IMR-90 (cell line): Measurements from ENCODE around the gene PLXND1. TPM values are rescaled to one million over a fixed set of nuclear protein-coding genes. Genes with fewer than 3 reads are reported as not detected.

Experiments used
- ATAC-seq: fragments of 200-7000 bp; cut with Tn5 transposase; 2 replicates; pipeline ENCODE4 v1.9.1; 2020; ENCODE audit warnings: low read depth, mild to moderate bottlenecking, moderate library complexity
- BruUV-seq: library from RNA; stranded (reverse); fragments of 400-500 nt; replicated peaks from 2 replicates; lab custom pipeline; 2021; lab: Mats Ljungman, UMichigan
- CTCF ChIA-PET: fragments of 300-600 bp; formaldehyde crosslinking; extraction: SDS; loops from one replicate; lab custom pipeline; 2021; ENCODE audit warnings: antibody characterized with exemption; lab: Yijun Ruan, JAX
- POLR2A ChIA-PET: fragments of 300-600 bp; sonication (Branson Sonifier 250); formaldehyde crosslinking; loops from one replicate; lab custom pipeline; 2022; ENCODE audit warnings: antibody characterized with exemption; ENCODE audit not compliant: unreplicated experiment; lab: Charles Lee
- DNase-seq: peaks from one replicate; pipeline ENCODE4 v3.0.0; 2013
- H2AFZ ChIP-seq: replicated peaks from 2 replicates; pipeline ENCODE3; 2013; ENCODE audit warnings: low read length, mild to moderate bottlenecking; ENCODE audit not compliant: poor library complexity
- H2AK5ac ChIP-seq: 2 replicates; pipeline ENCODE4 v1.6.1; 2013; ENCODE audit warnings: low read depth, low read length, inconsistent platforms
- H2AK9ac ChIP-seq: replicated peaks from 2 replicates; pipeline ENCODE3; 2013; ENCODE audit warnings: mild to moderate bottlenecking, low read depth, low read length, moderate library complexity; ENCODE audit not compliant: poor library complexity
- H2BK120ac ChIP-seq: 2 replicates; pipeline ENCODE4 v1.6.1; 2013; ENCODE audit warnings: low read depth, low read length, inconsistent platforms
- H2BK15ac ChIP-seq: 3 replicates; pipeline ENCODE4 v1.6.1; 2013; ENCODE audit warnings: low read depth, low read length, inconsistent platforms
- H2BK20ac ChIP-seq: 2 replicates; pipeline ENCODE4 v1.6.1; 2013; ENCODE audit warnings: low read depth, mild to moderate bottlenecking, inconsistent platforms, low read length, moderate library complexity
- H2BK5ac ChIP-seq: 2 replicates; pipeline ENCODE4 v1.6.1; 2013; ENCODE audit warnings: mild to moderate bottlenecking, low read depth, low read length, inconsistent platforms; ENCODE audit not compliant: poor library complexity, severe bottlenecking
- H3K14ac ChIP-seq: replicated peaks from 2 replicates; pipeline ENCODE4 v1.6.1; 2013; ENCODE audit warnings: low read depth, low read length, inconsistent platforms
- H3K18ac ChIP-seq: 2 replicates; pipeline ENCODE4 v1.6.1; 2013; ENCODE audit warnings: low read depth, low read length, control low read depth
- H3K23ac ChIP-seq: 2 replicates; pipeline ENCODE4 v1.6.1; 2013; ENCODE audit warnings: low read depth, low read length, inconsistent platforms
- H3K27ac ChIP-seq: 2 replicates; pipeline ENCODE4 v1.5.1; 2013; ENCODE audit warnings: mild to moderate bottlenecking, control low read depth, low read length; ENCODE audit not compliant: insufficient read depth
- H3K27me3 ChIP-seq: 2 replicates; pipeline ENCODE4 v1.6.1; 2013; ENCODE audit warnings: low read length; ENCODE audit not compliant: control insufficient read depth, insufficient read depth
- H3K36me3 ChIP-seq: 2 replicates; pipeline ENCODE4 v1.6.1; 2013; ENCODE audit warnings: low read length, mixed read lengths; ENCODE audit not compliant: control insufficient read depth, insufficient read depth
- H3K4ac ChIP-seq: 2 replicates; pipeline ENCODE4 v1.6.1; 2013; ENCODE audit warnings: low read depth, low read length, inconsistent platforms
- H3K4me1 ChIP-seq: 2 replicates; pipeline ENCODE4 v1.6.1; 2013; ENCODE audit warnings: low read length, mixed read lengths; ENCODE audit not compliant: control insufficient read depth, insufficient read depth
- H3K4me2 ChIP-seq: 2 replicates; pipeline ENCODE4 v1.6.1; 2013; ENCODE audit warnings: low read depth, mild to moderate bottlenecking, control low read depth, low read length, moderate library complexity
- H3K4me3 ChIP-seq: 2 replicates; pipeline ENCODE4 v1.5.1; 2013; ENCODE audit warnings: low read depth, mild to moderate bottlenecking, control low read depth, low read length, moderate library complexity; ENCODE audit not compliant: insufficient read depth
- H3K56ac ChIP-seq: 2 replicates; pipeline ENCODE4 v1.6.1; 2013; ENCODE audit warnings: low read length, inconsistent platforms; ENCODE audit not compliant: insufficient read depth; ENCODE audit errors: extremely low read depth
- H3K79me1 ChIP-seq, 2 experiments: 2 replicates each; pipeline ENCODE4 v1.6.1; 2013; ENCODE audit warnings: low read length in 2 of 2, inconsistent platforms in 1 of 2, low read depth in 1 of 2
- H3K9ac ChIP-seq: 2 replicates; pipeline ENCODE4 v1.6.1; 2013; ENCODE audit warnings: low read depth, low read length, control low read depth
- H3K9me1 ChIP-seq: 2 replicates; pipeline ENCODE4 v1.6.1; 2013; ENCODE audit warnings: low read length, inconsistent platforms; ENCODE audit not compliant: insufficient read depth
- H3K9me3 ChIP-seq: 2 replicates; pipeline ENCODE4 v1.6.1; 2013; ENCODE audit warnings: low read length; ENCODE audit not compliant: control insufficient read depth, insufficient read depth
- H4K20me1 ChIP-seq: 2 replicates; pipeline ENCODE4 v1.6.1; 2013; ENCODE audit warnings: low read length, inconsistent platforms; ENCODE audit not compliant: insufficient read depth
- H4K5ac ChIP-seq: 2 replicates; pipeline ENCODE4 v1.6.1; 2013; ENCODE audit warnings: mild to moderate bottlenecking, low read depth, low read length, control low read depth
- H4K8ac ChIP-seq, 2 experiments: 2 replicates each; pipeline ENCODE4 v1.6.1; 2013; ENCODE audit warnings: low read depth in 2 of 2, low read length in 2 of 2, control low read depth in 1 of 2, inconsistent platforms in 1 of 2
- H4K91ac ChIP-seq: 2 replicates; pipeline ENCODE4 v1.6.1; 2013; ENCODE audit warnings: low read depth, low read length, inconsistent platforms; ENCODE audit not compliant: insufficient read depth
- CEBPB ChIP-seq: IDR thresholded peaks from 2 replicates; pipeline ENCODE4 v1.6.1; 2012; ENCODE audit warnings: low read depth, low read length, improper control_type of control experiment
- CHD1 ChIP-seq: IDR thresholded peaks from 2 replicates; pipeline ENCODE4 v1.6.1; 2012; ENCODE audit warnings: low read depth, low read length, improper control_type of control experiment
- CTCF ChIP-seq: conservative IDR thresholded peaks from 2 replicates; pipeline ENCODE4 v1.5.1; 2012; ENCODE audit warnings: mild to moderate bottlenecking, low read depth, low read length, improper control_type of control experiment
- ELK1 ChIP-seq: fragments of 150-350 bp; IDR thresholded peaks from 2 replicates; pipeline ENCODE4 v1.6.1; 2016; ENCODE audit warnings: low read depth, mild to moderate bottlenecking, low read length, moderate library complexity, borderline replicate concordance
- FOS ChIP-seq: fragments of 150-350 bp; IDR thresholded peaks from 2 replicates; pipeline ENCODE4 v1.6.1; 2016; ENCODE audit warnings: low read depth, low read length
- MAFK ChIP-seq: IDR thresholded peaks from 2 replicates; pipeline ENCODE4 v1.6.1; 2012; ENCODE audit warnings: low read depth, low read length, improper control_type of control experiment
- MAZ ChIP-seq: IDR thresholded peaks from 2 replicates; pipeline ENCODE4 v1.6.1; 2012; ENCODE audit warnings: low read depth, mild to moderate bottlenecking, low read length, improper control_type of control experiment, moderate library complexity, borderline replicate concordance
- MXI1 ChIP-seq: IDR thresholded peaks from 2 replicates; pipeline ENCODE4 v1.6.1; 2012; ENCODE audit warnings: low read depth, mild to moderate bottlenecking, low read length, moderate library complexity, borderline replicate concordance
- POLR2A ChIP-seq: IDR thresholded peaks from 2 replicates; pipeline ENCODE4 v1.6.1; 2012; ENCODE audit warnings: mild to moderate bottlenecking, low read depth, low read length
- RAD21 ChIP-seq: IDR thresholded peaks from 2 replicates; pipeline ENCODE4 v1.6.1; 2012; ENCODE audit warnings: low read length, improper control_type of control experiment
- RCOR1 ChIP-seq: IDR thresholded peaks from 2 replicates; pipeline ENCODE4 v1.6.1; 2012; ENCODE audit warnings: mild to moderate bottlenecking, low read length, improper control_type of control experiment; ENCODE audit not compliant: insufficient replicate concordance
- RFX5 ChIP-seq: IDR thresholded peaks from 2 replicates; pipeline ENCODE4 v1.8.0; 2012; ENCODE audit warnings: low read depth, mild to moderate bottlenecking, low read length, moderate library complexity
- SMC3 ChIP-seq: fragments of 150-350 bp; IDR thresholded peaks from 2 replicates; pipeline ENCODE4 v1.6.1; 2016; ENCODE audit warnings: low read depth, mild to moderate bottlenecking, antibody characterized with exemption, low read length, moderate library complexity
- USF2 ChIP-seq: fragments of 150-350 bp; IDR thresholded peaks from 2 replicates; pipeline ENCODE4 v1.6.1; 2017; ENCODE audit warnings: mild to moderate bottlenecking, antibody characterized with exemption, low read length, low read depth
- WGBS, 2 experiments: methylation state at CpG; one replicate each; pipeline versions ENCODE4 v1.1.5 to v1.1.7; 2013; ENCODE audit warnings: missing lambda C conversion rate in 2 of 2; ENCODE audit not compliant: insufficient read length in 1 of 2; ENCODE audit errors: extremely low coverage in 2 of 2; 5-methylcytosine and 5-hydroxymethylcytosine counted together
- dilution Hi-C: fragments of 300-500 bp; cut with HindIII; formaldehyde crosslinking; loops from one replicate; pipeline ENCODE4 v1.14.3; 2018; ENCODE audit warnings: low sequenced_read_pairs; ENCODE audit not compliant: unreplicated experiment
- in situ Hi-C: fragments of 300-500 bp; cut with MboI; formaldehyde crosslinking; loops from 3 replicates; pipeline ENCODE4 v1.14.3; 2019; ENCODE audit warnings: low sequenced_read_pairs, inconsistent platforms, mixed read lengths
- intact Hi-C: fragments of 100-400 bp; cut with micrococcal nuclease; formaldehyde crosslinking; loops from 2 replicates; pipeline ENCODE4 v1.10.0; 2022
- polyA plus RNA-seq, 3 experiments: library from polyadenylated mRNA; depleted of rRNA; stranded (reverse); fragments of >200 nt; gene quantifications; 2 replicates each; pipeline ENCODE4 v1.2.3, GENCODE V29; 2012; ENCODE audit warnings: low replicate concordance in 1 of 3
- total RNA-seq: library from RNA; depleted of rRNA; stranded (reverse); fragments of >200 nt; gene quantifications from 2 replicates; pipeline ENCODE4 v1.2.3, GENCODE V29; 2012

Gene PLXND1
- total and polyA plus RNA-seq, 2 of the 4 experiments (the other 2 are of a cell fraction) = 19.2 to 67.1 TPM

- Histone ChIP-seq H3K79me1 (no peaks in the 10 kb centered on the region), H3K9me3 (no peaks in the 10 kb centered on the region), H3K4me3 (no peak within 1 kb of the TSS), H3K27me3 (no peaks in the 10 kb centered on the region), H4K20me1 (no peaks in the 10 kb centered on the region), H3K4ac (no peak within 1 kb of the TSS), H4K8ac (no peak within 1 kb of the TSS), H3K4me2 (no peak within 1 kb of the TSS), H3K9ac (no peak within 1 kb of the TSS), H2BK15ac (no peak within 1 kb of the TSS), H3K9me1 (no peaks in the 10 kb centered on the region), H4K91ac (no peak within 1 kb of the TSS), H3K56ac (no peak within 1 kb of the TSS), H3K14ac (no peak within 1 kb of the TSS), H2AFZ (no peak within 1 kb of the TSS), H2AK9ac (no peak within 1 kb of the TSS), H3K18ac (no peak within 1 kb of the TSS), H3K4me1 (no peaks in the 10 kb centered on the region), H3K23ac (no peak within 1 kb of the TSS), H2BK20ac (no peak within 1 kb of the TSS), H3K36me3 (no peaks in the 10 kb centered on the region), H2BK5ac (no peak within 1 kb of the TSS), H2AK5ac (0 out of 2 replicates have a peak within 1 kb of the TSS, but pooled peaks have one; percentile 2), H3K27ac (no peak within 1 kb of the TSS), H4K5ac (no peak within 1 kb of the TSS), H2BK120ac (no peak within 1 kb of the TSS)
- intact Hi-C loops (no loop called here), dilution Hi-C loops (no loop called here), in situ Hi-C loops (no loop called here)
- ChIA-PET POLR2A (no interaction called here), CTCF (no interaction called here)
- TF ChIP-seq USF2 (no peak), CEBPB (no peak), ELK1 (no peak), RFX5 (no peak), MAFK (no peak), POLR2A (no peak), SMC3 (no peak), CTCF (no peak), MAZ (no peak), FOS (no peak), RCOR1 (no peak), CHD1 (no peak), RAD21 (no peak), MXI1 (no peak)
- DNase-seq (no peak), ATAC-seq (no peak; the same call in 1 of the 2 replicates)
- no TSS peak for BruUV-seq
- WGBS, 2 experiments = 92% methylated on average over 3 of the region's 16 CpGs; no CpG with 5 or more reads in 1 of the 2 experiments
These were observed 63.2 kb downstream of the PLXND1 start, which contains the start of gene H1-8 for GRCh38 chr3:129543156-129543790. Gene H1-8, plus strand, starts transcription at chr3:129543175. Its CDS starts 44 bp downstream, at chr3:129543219.
